ENCODE results near the gene TXNRD3.
"Not testable (repeated sequence)": the region's sequence is repeated elsewhere in the genome, so short reads cannot be mapped to it uniquely, and the experiment has no call there.

The TXNRD3 gene

DNA sequence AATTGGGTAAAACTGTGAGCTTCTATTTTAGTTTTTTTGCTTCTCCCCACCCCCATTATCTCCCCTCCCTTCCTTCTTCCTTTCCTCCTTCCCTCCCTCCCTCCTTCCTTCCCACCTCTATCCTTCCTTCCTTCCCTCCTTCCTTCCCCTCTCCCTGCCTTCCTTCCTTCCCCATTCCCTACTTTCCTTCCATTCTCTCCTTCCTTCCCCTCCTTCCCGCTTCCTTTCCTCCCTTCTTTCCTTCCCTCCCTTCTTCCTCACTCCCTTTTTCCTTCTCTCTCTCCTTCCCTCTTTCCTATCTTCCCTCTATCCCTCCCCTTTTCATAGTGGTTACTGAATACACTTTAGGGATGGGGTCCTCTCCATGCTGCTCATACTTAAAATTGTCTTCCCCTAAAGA, 55.8 kb downstream of the TXNRD3 start:
- no peak for DNase-seq (ENCODE audit: low read depth in 1 of 2, low spot score in 1 of 2)

DNA sequence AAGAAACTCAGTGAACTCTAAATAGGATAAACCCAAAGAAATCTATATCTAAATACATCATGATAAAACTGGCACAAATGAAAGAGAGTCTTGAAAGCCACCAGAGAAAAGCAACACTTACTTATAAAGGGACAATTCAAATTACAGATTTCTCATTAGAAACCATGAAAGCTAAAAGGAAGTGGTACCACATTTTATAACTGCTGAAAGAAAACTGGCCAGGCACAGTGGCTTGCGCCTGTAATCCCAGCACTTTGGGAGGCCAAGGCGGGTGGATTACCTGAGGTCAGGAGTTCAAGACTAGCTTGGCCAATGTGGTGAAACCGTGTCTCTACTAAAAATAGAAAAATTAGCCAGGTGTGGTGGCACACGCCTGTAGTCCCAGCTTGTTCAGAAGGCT, 59.4 kb downstream of the TXNRD3 start:
- not testable (repeated sequence) for DNase-seq (ENCODE audit: low read depth in 1 of 2, low spot score in 1 of 2)

DNA sequence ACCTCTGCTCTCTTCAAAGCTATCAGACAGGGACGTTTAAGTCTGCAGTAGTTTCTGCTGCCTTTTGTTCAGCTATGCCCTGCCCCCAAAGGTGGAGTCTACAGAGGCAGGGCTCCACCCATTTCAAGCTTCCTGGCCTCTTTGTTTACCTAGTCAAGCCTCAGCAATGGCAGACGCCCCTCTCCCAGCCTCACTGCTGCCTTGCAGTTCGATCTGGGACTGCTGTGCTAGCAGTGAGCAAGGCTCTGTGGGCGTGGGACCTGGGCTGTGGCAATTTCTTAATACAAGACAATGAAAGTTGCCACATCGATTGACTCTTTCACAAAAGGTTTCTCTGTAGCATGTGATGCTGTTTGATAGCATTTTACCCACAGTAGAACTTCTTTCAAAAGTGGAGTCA, 63.4 kb downstream of the TXNRD3 start:
- not testable (repeated sequence) for DNase-seq (ENCODE audit: low read depth in 1 of 2, low spot score in 1 of 2)

DNA sequence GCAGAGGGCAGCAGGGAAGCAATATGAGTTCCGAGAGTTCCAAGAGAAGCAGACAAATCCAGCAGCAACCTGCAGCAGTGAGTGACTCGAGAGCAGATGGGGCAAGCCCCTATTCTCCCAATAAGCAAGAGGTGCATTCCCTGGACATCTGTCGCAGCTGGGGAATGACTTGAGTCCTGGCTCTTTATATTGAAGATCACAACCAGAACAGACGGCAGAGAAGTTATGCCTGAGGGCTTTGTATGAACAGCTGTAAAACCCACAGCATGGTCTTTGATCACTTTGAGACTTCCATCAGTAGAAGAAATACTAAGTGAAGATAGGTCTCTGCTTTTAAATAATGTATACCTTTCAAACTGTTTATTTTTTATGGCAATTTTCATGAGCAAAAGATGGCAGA, 72.6 kb downstream of the TXNRD3 start:
- DNase-seq (ENCODE audit: low read depth in 1 of 2, low spot score in 1 of 2), result no peak

DNA sequence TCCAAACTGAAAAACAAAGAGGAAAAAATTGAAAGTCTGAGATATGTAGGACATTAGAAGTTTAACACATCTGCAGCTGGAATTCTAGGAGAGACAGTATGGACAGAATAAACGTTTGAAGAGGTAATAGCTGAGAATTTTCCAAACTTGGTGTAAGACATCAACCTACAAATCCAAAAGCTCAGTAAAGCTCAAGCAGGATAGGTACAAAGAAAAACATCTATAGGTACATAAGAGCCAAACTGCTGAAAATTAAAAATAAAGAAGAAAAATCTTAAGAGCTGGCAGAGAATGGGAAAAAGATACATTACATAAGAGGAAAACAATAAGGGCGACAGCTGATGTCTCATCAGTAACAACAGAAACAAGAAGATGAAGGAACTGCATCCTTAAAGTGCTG, 73.4 kb downstream of the TXNRD3 start:
- DNase-seq (ENCODE audit: low read depth in 1 of 2, low spot score in 1 of 2), result no peak

DNA sequence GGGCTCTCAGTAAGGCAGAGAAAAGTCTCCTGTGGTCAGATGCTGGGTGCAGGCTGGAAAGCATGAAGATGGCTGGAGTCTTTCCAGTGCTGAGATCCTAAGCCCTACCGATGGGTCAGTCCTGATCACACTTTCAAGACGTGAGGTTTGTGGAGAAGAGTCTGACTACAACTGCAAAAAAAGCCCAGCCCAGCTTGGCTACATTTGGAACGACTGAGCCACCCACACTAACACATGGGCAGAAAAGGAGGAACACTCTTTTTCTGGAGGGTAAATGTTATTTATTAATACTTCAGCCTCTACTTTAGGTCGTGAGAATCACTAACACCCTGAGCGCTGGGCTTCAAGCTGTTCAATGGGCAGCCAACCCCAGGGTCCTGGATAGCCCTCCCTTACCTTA, 74.2 kb downstream of the TXNRD3 start:
- DNase-seq (ENCODE audit: low read depth in 1 of 2, low spot score in 1 of 2), result no peak

DNA sequence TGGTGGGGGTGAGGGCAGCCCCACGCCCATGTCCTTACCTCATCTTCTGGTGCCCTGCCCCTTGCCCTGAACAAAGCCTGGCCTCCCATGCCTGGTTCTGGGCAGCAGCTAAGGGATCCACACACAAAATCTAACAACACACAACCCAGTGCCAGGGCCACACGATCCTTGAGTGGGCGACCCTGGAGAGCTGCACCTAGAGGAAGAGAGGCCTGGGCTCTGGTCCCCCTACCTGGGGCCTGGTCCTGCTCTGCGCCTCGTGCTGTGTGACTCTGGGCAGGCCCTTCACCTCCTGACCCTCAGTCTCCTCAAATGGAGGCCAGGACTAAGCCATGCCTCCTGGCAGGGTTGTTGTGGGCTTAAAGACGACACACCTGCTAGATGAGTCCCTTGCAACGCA, 76.2 kb downstream of the TXNRD3 start:
- no peak for DNase-seq (ENCODE audit: low read depth in 1 of 2, low spot score in 1 of 2)

DNA sequence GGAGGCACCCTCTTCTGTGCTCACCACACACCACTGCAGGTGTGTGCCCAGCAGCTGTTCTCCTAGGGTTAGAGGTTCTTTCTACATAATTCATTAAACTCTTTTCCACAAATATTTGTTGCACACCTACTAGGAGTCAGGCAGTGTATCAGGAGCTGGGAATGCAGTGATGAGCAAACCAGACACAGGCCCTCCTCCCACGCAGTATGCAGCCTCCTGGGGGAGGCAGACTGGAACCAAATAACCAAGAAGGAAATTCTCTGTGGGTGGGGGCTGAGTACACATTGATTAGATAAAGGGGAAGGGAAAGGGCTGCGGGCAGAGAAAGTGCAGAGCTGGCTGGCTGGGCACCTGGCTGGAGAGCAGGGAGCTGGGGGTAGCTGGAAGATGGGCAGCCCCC, 77.7 kb downstream of the TXNRD3 start:
- no peak for DNase-seq (ENCODE audit: low read depth in 1 of 2, low spot score in 1 of 2)

DNA sequence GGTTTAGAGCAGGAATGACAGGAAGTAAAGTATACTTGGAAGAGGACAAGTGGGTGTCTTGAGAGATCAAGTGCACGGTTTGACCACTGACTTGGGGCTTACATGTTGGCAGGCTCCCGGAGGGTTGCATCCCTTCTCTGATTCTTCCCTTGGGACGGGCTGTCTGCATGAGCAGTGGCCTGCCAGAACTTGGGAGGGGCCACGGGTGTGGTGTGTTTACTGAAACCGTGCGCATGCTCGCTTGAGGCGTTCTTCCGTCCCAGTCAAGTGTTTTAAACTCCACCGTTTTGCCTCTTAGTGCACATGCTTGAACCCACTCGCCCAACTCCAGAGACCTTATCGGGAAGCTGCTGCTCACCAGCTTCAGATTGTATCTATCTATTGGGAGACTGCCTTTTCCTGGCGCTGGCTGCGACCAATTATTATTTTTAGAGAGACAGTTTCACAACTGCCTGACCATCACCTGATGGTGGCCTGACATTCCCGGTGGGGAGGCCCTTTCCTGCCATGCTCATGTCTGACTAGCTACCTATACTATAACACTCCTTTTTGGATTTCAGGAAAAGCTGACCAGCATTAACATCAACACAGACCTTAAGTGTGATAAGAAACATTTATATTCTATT, 81.3 kb downstream of the TXNRD3 start:
- no peak for DNase-seq (ENCODE audit: low read depth in 1 of 2, low spot score in 1 of 2)

DNA sequence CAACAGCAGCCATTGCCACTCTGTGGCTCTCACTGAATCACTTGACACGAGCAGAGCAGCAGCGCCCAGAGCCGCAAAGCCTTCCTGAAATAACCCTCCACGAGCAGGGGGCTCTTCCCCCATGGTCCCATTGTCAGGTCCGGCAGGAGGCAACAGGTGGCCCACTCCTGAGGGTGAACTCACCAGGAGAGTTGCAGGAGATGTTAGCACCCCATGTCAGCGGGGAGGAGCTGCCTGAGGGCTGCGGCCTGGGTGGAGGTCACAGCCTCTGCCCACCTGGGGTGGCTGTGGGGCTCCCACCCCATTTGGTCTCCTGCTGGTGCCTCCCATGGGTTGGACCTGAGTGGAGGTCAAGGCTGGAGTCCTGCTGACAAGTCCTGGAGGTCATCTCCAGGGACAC, 83.8 kb downstream of the TXNRD3 start:
- DNase-seq (ENCODE audit: low read depth in 1 of 2, low spot score in 1 of 2), result no peak

DNA sequence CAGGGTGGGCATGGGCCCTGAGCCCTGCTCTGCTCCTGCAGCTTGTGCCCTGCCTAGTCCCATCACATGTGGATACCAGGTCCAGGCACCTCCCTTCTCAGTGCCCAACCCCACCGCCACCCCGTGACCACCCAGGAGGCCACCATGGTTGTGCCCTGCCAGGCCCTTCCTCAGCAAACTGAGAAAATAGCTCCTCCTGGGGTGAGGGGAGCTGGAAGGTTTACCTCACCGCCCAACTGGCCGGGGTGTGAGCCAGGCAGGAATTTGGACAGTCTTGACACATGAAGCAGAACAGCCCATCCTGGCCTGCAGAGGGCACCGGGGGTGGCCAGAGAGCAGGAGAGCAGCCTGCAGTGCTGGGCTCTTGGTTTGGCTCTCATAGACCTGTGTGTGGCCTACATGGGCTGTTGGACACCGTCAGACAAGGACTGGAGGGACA, 84.8 kb downstream of the TXNRD3 start:
- DNase-seq (ENCODE audit: low read depth in 1 of 2, low spot score in 1 of 2), result no peak

DNA sequence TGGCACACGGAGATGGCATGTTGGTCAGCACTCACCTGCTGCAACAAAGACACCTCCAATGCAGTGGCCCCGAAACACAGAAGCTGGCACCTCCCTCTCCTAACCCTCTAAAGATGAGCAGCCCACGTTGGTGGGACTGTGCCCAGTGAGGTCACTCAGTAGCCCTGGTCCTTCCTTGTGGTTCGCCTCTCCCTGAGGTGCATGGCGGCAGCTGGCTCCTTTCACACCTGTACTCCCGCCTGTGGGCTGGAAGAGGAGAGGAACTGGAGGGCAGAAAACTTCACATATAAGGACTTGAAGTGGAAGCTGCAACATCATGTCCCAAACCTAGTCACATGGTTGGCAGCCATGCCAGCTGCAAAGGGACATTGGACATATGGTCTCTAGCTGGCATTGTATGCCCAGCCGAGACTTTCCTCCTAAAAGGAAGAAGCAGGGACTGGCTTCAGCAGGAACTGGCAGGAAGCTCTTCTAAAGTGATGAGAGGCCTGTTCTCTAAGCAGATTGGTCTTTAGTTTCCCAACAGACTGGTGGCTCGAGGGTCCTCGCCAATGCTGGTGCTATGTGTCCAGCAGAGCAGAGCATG, 85.4 kb downstream of the TXNRD3 start:
- no peak for DNase-seq (ENCODE audit: low read depth in 1 of 2, low spot score in 1 of 2)

DNA sequence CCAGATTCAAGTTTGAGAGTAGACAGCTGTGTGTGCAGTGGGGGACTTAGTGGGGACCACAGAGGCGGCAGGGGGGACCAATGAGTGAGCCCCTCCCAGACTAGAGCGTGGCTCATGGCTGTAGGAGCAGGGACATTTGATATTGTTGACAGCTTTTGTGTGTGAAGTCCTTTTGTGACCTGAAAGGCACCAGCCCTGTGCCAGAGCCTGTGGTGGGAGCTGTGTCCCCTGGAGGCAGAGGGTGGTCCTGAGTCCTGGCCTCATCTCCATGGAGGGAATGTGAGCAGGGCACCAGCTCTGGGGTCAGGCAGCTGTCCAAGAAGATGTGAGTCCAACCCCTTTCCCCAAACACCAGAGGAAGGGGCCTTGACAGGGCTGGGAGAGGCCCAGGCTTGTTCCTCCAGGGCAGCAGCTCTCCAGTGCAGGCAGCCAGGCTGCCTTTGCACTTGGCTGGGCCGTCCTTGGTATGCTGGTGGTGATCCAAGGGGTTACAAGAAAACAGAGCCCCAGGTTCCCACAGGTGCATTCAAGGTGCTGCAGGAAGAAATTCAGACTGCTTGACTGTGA, 86.1 kb downstream of the TXNRD3 start:
- no peak for DNase-seq (ENCODE audit: low read depth in 1 of 2, low spot score in 1 of 2)

DNA sequence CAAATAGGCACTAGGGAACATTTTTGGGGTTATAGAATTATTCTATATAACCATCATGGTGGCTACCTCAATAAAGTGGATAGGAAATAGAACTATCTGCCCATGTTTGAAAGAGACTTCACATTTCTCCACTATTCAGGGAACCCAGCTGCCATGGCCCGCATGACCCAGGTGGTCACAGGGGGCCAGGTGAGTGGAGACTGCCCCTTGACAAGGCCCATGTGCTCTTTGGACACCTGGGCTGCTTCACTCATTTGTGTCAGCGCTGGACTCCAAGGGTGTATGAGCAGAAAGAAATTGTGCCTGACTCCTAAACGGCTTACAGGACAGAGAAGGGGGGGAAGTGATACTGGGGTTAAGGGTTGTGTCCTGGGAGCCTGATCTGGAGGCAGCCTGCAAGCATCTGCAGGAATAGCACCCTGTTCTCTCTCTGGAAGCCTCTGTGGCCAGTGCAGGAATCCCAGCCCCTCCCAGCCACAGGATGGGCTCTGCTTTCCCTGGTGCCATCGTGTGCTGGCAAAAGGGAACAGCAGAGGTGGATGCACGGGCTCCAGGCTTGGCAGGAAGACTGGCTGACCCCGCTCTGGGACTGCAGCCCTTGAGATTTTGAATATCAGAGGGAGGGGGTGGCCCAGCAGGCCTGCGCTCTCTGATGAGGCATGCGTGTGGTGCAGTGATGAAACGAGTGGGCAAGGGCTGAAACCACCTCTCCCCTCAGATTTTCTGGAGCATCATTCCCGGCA, 87.1 kb downstream of the TXNRD3 start:
- no peak for DNase-seq (ENCODE audit: low read depth in 1 of 2, low spot score in 1 of 2)

DNA sequence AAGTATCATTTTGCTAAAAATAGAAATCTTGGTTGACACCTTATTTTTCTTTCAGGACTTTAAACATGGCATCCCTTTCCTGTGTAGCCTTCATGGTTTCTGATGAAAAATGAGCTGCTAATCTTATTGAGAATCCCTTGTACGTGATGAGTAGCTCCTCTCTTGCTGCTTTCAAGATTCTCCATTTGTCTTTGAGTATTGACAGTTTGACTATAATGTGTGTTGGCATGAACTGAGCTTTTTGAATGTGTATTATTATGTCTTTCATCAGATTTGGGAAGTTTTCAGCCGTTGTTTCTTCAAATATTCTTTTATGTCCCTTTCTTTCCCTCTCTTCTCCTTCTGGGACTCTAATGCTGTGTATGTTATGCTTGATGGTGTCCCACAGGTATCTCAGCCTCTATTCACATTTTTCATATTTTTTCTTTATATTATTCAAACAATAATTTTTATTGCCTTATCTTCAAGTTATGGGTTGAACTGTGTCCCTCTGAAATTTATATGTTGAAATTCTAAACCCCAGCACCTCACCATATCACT, 92.1 kb downstream of the TXNRD3 start:
- no peak for DNase-seq (ENCODE audit: low read depth in 1 of 2, low spot score in 1 of 2)

DNA sequence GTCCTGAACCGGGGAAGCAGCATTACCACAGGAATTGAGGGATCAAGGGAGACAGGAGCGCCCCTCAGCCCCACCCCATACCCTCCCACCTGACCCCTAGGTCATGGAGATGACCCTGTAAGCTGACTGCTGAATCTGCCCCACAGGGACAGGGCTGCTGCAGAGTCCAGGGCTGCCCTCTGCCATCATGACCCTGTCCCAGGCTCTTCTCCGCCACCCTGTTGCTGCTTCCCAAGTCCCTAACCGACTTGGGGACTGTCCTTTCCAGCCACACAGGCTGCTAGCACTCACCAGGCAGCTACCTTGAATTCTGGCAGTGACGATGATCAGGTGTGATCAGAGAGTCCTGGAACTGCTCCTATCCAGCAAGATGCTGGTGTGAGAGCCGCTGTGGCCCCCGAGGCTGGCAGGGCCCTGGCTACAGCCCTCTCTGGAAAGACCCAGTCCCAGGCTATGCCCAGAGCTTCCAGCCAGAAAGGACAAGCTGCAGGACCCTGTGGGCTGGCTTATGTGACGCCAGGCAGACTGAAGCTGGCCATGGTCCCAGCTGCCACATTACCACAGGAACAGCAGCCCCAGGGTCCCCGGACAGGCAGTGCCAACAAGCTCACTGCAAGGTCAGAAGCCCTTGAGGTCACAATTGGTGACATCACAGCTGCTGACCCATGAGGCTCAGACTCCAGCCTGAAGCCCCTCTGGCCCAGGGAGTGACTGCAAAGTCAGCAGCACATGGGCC, 96.4 kb downstream of the TXNRD3 start, which contains the start of gene C3orf22:
Gene C3orf22 (minus strand): TSS at position 597 of the 736 bp plus-strand sequence. CDS start 5,542 bp downstream, outside the sequence.
- DNase-seq (ENCODE audit: low read depth in 1 of 2, low spot score in 1 of 2), result no peak

DNA sequence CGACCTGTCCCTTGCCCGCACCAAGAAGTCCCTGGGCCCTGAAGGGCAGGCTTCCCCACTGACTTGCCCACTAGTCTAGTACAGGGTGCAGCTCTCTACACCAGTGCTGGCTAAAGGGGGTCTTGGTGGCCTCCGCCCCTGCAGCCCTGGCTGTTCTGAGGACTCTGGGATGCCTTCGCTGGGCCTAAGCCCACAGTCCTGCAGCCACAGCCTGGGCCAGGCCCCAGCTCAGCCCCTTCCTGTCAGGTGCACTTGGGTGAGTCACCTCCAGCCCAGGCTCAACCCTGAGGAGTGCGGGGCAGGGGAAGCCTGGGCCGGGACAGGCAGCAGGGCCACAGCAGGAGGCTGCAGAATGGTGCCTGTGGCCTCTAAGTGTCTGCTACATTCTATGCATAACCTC, 97.2 kb downstream of the TXNRD3 start:
- no peak for DNase-seq (ENCODE audit: low read depth in 1 of 2, low spot score in 1 of 2)

DNA sequence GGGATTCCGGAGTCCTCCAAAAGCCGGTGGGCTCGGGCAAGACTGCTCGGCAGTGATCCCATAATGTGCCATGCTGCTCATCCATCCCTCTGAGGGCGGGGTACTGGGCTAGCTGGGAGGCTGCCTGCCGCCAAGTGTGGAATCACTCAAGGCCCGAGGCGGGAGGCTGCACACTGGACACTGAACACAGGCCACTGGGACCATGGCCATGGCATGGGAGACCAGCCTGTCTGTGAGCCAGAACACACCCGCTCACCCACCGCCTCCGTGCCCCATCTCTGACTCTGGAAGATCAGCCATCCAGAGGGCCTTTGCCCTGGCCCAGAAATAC, 97.5 kb downstream of the TXNRD3 start:
- no peak for DNase-seq (ENCODE audit: low read depth in 1 of 2, low spot score in 1 of 2)

Data from stimulated activated CD4-positive, alpha-beta T cell treated with anti-CD3 and anti-CD28 coated beads, Interleukin-15, amount 100 ng/mL, for 1 hour (primary cell).